GM12878 (cell line): ENCODE data around the gene CHST14. TPM values are rescaled to one million over a fixed set of nuclear protein-coding genes. Genes with fewer than 3 reads are reported as not detected.

Experiments
- ATAC-seq: fragments of 200-7000 bp; cut with Tn5 transposase; 3 replicates; pipeline ENCODE4 v1.9.1; 2020; ENCODE audit warnings: mild to moderate bottlenecking, moderate library complexity
- BruUV-seq: library from RNA; stranded (reverse); fragments of 400-500 nt; replicated peaks from 2 replicates; lab custom pipeline; 2021; lab: Mats Ljungman, UMichigan
- CTCF ChIA-PET: fragments of 300-600 bp; sonication (Branson Sonifier 250); formaldehyde crosslinking; extraction: SDS; loops from one replicate; lab custom pipeline; 2021; ENCODE audit warnings: inconsistent platforms; lab: Yijun Ruan, JAX
- POLR2A ChIA-PET: fragments of 350-600 bp; formaldehyde crosslinking; extraction: SDS; loops from one replicate; lab custom pipeline; 2021; ENCODE audit warnings: inconsistent platforms; lab: Charles Lee
- RAD21 ChIA-PET: fragments of 300-600 bp; sonication (Branson Sonifier 250); formaldehyde crosslinking; loops from one replicate; lab custom pipeline; 2023; ENCODE audit warnings: antibody characterized with exemption; ENCODE audit not compliant: unreplicated experiment; lab: Charles Lee
- SMC1A ChIA-PET: fragments of 300-600 bp; sonication (Branson Sonifier 250); formaldehyde crosslinking; loops from one replicate; lab custom pipeline; 2023; ENCODE audit not compliant: unreplicated experiment, uncharacterized antibody; lab: Charles Lee
- DNase-seq: peaks from one replicate; pipeline ENCODE4 v3.0.0-alpha.2; 2011; ENCODE audit warnings: low read depth, low spot score
- FAIRE-seq: peaks from 3 replicates; lab custom pipeline; 2011; peaks lifted over from hg19 to GRCh38; lab: Jason Lieb, UNC
- H2AFZ ChIP-seq: 2 replicates; pipeline ENCODE4 v1.6.0; 2011; ENCODE audit warnings: low read depth, low read length, control low read depth; ENCODE audit not compliant: control insufficient read depth
- H3K27ac ChIP-seq: 2 replicates; pipeline ENCODE4 v1.5.1; 2011; ENCODE audit warnings: control low read depth; ENCODE audit not compliant: control insufficient read depth, insufficient read depth
- H3K27me3 ChIP-seq, 2 experiments: replicated peaks in 1 of 2; 2 replicates each; pipeline versions ENCODE4 v1.6.0 to v1.6.1; 2011; ENCODE audit warnings: low read length in 1 of 2; ENCODE audit not compliant: control insufficient read depth in 2 of 2, insufficient read depth in 2 of 2
- H3K36me3 ChIP-seq, 2 experiments: 2 replicates each; pipeline ENCODE4 v1.5.1; 2011; ENCODE audit warnings: low read length in 1 of 2; ENCODE audit not compliant: control insufficient read depth in 2 of 2, insufficient read depth in 2 of 2
- H3K4me1 ChIP-seq: 2 replicates; pipeline ENCODE4 v1.6.1; 2011; ENCODE audit warnings: mild to moderate bottlenecking, low read length, moderate library complexity, mixed read lengths; ENCODE audit not compliant: control insufficient read depth, insufficient read depth
- H3K4me2 ChIP-seq: 2 replicates; pipeline ENCODE4 v1.6.0; 2011; ENCODE audit warnings: control low read depth; ENCODE audit not compliant: control insufficient read depth, insufficient read depth
- H3K4me3 ChIP-seq: fragments of 200-600 bp; sonication (generic); 2 replicates; pipeline ENCODE4 v1.5.1; 2016
- H3K79me2 ChIP-seq: 2 replicates; pipeline ENCODE4 v1.6.0; 2011; ENCODE audit warnings: low read length; ENCODE audit not compliant: control insufficient read depth, insufficient read depth
- H3K9ac ChIP-seq: 2 replicates; pipeline ENCODE4 v1.8.0; 2011; ENCODE audit warnings: low read length, control low read depth, mixed read lengths; ENCODE audit not compliant: control insufficient read depth, insufficient read depth
- H3K9me3 ChIP-seq: replicated peaks from 3 replicates; pipeline ENCODE4 v1.5.1; 2011; ENCODE audit warnings: mild to moderate bottlenecking, low read length; ENCODE audit not compliant: control insufficient read depth, insufficient read depth
- H4K20me1 ChIP-seq: 2 replicates; pipeline ENCODE4 v1.6.0; 2011; ENCODE audit not compliant: control insufficient read depth, insufficient read depth
- CREM ChIP-seq: IDR thresholded peaks from 2 replicates; pipeline ENCODE4 v1.6.1; 2014; ENCODE audit warnings: antibody characterized with exemption, low read depth
- E4F1 ChIP-seq: fragments of 450-650 bp; IDR thresholded peaks from 2 replicates; pipeline ENCODE4 v1.6.1; 2018; ENCODE audit warnings: borderline replicate concordance, mild to moderate bottlenecking; ENCODE audit not compliant: partially characterized antibody
- FOXK2 ChIP-seq: fragments of 450-650 bp; IDR thresholded peaks from 2 replicates; pipeline ENCODE4 v1.6.1; 2017; ENCODE audit warnings: mild to moderate bottlenecking, moderate library complexity
- HCFC1 ChIP-seq: fragments of 150-350 bp; IDR thresholded peaks from 2 replicates; pipeline ENCODE4 v1.6.1; 2014; ENCODE audit warnings: low read length
- HDGF ChIP-seq: fragments of 450-650 bp; IDR thresholded peaks from 2 replicates; pipeline ENCODE4 v1.6.1; 2016; ENCODE audit warnings: antibody characterized with exemption
- KLF5 ChIP-seq: fragments of 450-650 bp; IDR thresholded peaks from 2 replicates; pipeline ENCODE4 v1.6.1; 2014; ENCODE audit warnings: mild to moderate bottlenecking; ENCODE audit not compliant: partially characterized antibody
- NR2C2 ChIP-seq: IDR thresholded peaks from 2 replicates; pipeline ENCODE4 v1.6.1; 2011; ENCODE audit warnings: borderline replicate concordance, low read depth; ENCODE audit not compliant: control insufficient read depth, insufficient read length
- PAX8 ChIP-seq: fragments of 450-650 bp; IDR thresholded peaks from 2 replicates; pipeline ENCODE4 v1.6.1; 2017; ENCODE audit warnings: mild to moderate bottlenecking, moderate library complexity
- POLR2AphosphoS5 ChIP-seq: IDR thresholded peaks from 2 replicates; pipeline ENCODE4 v1.6.1; 2011; ENCODE audit warnings: mild to moderate bottlenecking, low read length, inconsistent platforms
- POU2F2 ChIP-seq: IDR thresholded peaks from 3 replicates; pipeline ENCODE4 v1.6.1; 2011; ENCODE audit warnings: low read depth, mild to moderate bottlenecking, low read length, borderline replicate concordance
- SIX5 ChIP-seq: IDR thresholded peaks from 2 replicates; pipeline ENCODE4 v1.6.1; 2011; ENCODE audit warnings: mild to moderate bottlenecking, low read depth, low read length, moderate library complexity; ENCODE audit not compliant: severe bottlenecking
- SMC3 ChIP-seq: IDR thresholded peaks from 2 replicates; pipeline ENCODE4 v1.6.1; 2011; ENCODE audit warnings: low read length, improper control_type of control experiment, borderline replicate concordance
- STAT3 ChIP-seq: IDR thresholded peaks from 2 replicates; pipeline ENCODE4 v1.6.1; 2011; ENCODE audit warnings: low read depth, low read length, improper control_type of control experiment
- TCF12 ChIP-seq: IDR thresholded peaks from 2 replicates; pipeline ENCODE4 v1.6.1; 2011; ENCODE audit warnings: low read depth, mild to moderate bottlenecking, low read length
- YBX1 ChIP-seq: fragments of 450-650 bp; IDR thresholded peaks from 2 replicates; pipeline ENCODE4 v1.6.1; 2016; ENCODE audit warnings: antibody characterized with exemption
- ZNF217 ChIP-seq: fragments of 450-650 bp; IDR thresholded peaks from 2 replicates; pipeline ENCODE4 v1.6.1; 2017; ENCODE audit warnings: antibody characterized with exemption, mild to moderate bottlenecking
- WGBS: methylation state at CpG from one replicate; pipeline ENCODE4 v1.1.6; 2016; ENCODE audit warnings: low lambda C conversion rate; ENCODE audit not compliant: insufficient replicate concordance, insufficient coverage; ENCODE audit errors: missing lambda C conversion rate; 5-methylcytosine and 5-hydroxymethylcytosine counted together
- in situ Hi-C: fragments of 300-500 bp; cut with MboI; formaldehyde crosslinking; loops from 9 replicates; pipeline ENCODE4 v1.14.3; 2018; ENCODE audit warnings: mixed read lengths
- intact Hi-C: fragments of 100-400 bp; cut with micrococcal nuclease; formaldehyde crosslinking; loops from one replicate; pipeline ENCODE4 v1.14.2; 2022; ENCODE audit not compliant: unreplicated experiment
- polyA plus RNA-seq, 11 experiments: library from polyadenylated mRNA; depleted of rRNA in 4 of 11; unstranded in 6 of 11; stranded (reverse) in 5 of 11; fragments of >200 nt; fragmentation: Nextera tagmentation in 4 of 11; fragmentation: Illumina TruSeq in 1 of 11; extraction: Ambion mirVana in 4 of 11; extraction: Trizol in 1 of 11; gene quantifications; 1 replicate in 1 of 11; 2 replicates in 10 of 11; pipeline versions ENCODE4 v1.2.1 to v1.2.3, GENCODE V29; 2011 to 2016; ENCODE audit warnings: inconsistent platforms in 2 of 11, missing spikeins in 2 of 11, low read depth in 1 of 11
- total RNA-seq, 4 experiments: library from RNA; depleted of rRNA in 3 of 4; stranded (reverse); fragments of >200 nt in 3 of 4; fragmentation: Illumina TruSeq in 1 of 4; extraction: Trizol in 1 of 4; gene quantifications; 2 replicates each; pipeline versions ENCODE4 v1.2.1 to v1.2.3, GENCODE V29; 2013 to 2021
- TF ChIP-seq, protein P1 (sequence below): fragments of 450-650 bp; IDR thresholded peaks from 2 replicates; pipeline ENCODE4 v1.6.1; 2016; ENCODE audit warnings: mild to moderate bottlenecking
- TF ChIP-seq, protein P2 (sequence below): IDR thresholded peaks from 2 replicates; pipeline ENCODE4 v1.6.1; 2012; ENCODE audit warnings: low read depth, low read length, improper control_type of control experiment
- TF ChIP-seq, protein P3 (sequence below): fragments of 150-350 bp; IDR thresholded peaks from 2 replicates; pipeline ENCODE4 v1.6.1; 2016; ENCODE audit warnings: low read depth, low read length

The CHST14 gene
- total and polyA plus RNA-seq, 10 of the 15 experiments (the other 5 are each of a cell fraction or from before 2014, with no cell fraction given): 1.3 to 12.8 (median 6.2) TPM

DNA sequence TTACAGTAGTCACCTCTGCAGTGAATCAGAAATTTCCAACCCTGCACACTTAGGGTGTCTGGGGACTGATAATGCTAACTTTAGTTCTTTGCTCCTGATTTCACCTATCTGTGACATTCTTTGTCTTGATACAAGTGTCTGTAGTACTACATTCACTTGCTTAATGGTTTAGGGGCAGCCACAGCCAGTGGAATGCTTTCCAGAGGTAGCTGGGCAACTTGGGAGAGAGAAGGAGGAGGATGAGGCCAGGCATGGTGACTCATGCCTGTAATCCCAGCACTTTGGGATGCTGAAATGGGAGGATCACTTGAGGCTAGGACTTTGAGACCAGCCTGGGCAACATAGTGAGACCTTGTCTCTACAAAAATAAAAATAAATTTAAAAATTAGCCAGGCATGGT lies 21.5 kb upstream of the CHST14 start (continued):
- TF ChIP-seq, protein P1, sequence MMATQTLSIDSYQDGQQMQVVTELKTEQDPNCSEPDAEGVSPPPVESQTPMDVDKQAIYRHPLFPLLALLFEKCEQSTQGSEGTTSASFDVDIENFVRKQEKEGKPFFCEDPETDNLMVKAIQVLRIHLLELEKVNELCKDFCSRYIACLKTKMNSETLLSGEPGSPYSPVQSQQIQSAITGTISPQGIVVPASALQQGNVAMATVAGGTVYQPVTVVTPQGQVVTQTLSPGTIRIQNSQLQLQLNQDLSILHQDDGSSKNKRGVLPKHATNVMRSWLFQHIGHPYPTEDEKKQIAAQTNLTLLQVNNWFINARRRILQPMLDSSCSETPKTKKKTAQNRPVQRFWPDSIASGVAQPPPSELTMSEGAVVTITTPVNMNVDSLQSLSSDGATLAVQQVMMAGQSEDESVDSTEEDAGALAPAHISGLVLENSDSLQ: no peak
- TF ChIP-seq TCF12 (no peak), SIX5 (no peak), HCFC1 (no peak), NR2C2 (no peak), KLF5 (no peak), HDGF (no peak), CREM (no peak), POLR2AphosphoS5 (no peak), ZNF217 (no peak)
- TF ChIP-seq, protein P2, sequence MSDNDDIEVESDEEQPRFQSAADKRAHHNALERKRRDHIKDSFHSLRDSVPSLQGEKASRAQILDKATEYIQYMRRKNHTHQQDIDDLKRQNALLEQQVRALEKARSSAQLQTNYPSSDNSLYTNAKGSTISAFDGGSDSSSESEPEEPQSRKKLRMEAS: no peak

DNA sequence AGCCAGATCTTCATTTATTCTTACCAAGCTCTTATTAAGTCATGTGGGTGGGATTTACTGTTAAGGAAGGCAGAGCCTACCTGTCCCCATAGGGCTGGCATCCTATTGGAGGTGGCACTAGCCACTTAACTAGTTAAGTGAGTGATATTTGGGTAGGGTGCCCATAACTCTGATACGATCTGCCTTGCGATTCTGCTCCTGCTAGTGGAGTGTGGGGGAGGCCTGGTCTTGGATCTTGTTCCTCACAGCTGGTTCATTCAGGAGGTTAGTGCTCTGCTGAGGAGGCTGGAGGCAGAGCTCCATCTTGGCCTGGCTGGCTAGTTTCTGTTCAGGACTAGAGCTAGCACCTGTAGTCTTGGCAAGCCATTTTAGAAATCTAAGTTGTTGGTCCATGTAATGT lies 20.7 kb upstream of the CHST14 start:
- Histone ChIP-seq H3K27ac (no peak overlapping the region), H3K27me3 (no peaks in the 10 kb centered on the region), H3K79me2 (peaks cover 42% of the 10 kb centered on the region), H2AFZ (no peak overlapping the region), H4K20me1 (no peaks in the 10 kb centered on the region; the same call in 1 of the 2 replicates), H3K4me2 (no peak overlapping the region), H3K36me3 (peaks cover 0 to 4% of the 10 kb centered on the region in 2 experiments; a peak in 1 of 4 replicates), H3K9ac (no peak overlapping the region), H3K9me3 (no peaks in the 10 kb centered on the region), H3K4me3 (no peak overlapping the region), H3K4me1 (peaks cover 37% of the 10 kb centered on the region)
- in situ Hi-C loops (no loop called here), intact Hi-C loops (no loop called here)
- WGBS: 97% methylated on average over 2 of the region's 2 CpGs
- no peak for FAIRE-seq
- BruUV-seq: no TSS peak
- RAD21 ChIA-PET: interaction anchor here (2.2 kb wide), 1 partner anchor 8 kb away, joined by 9 read pairs; no protein-coding TSS in a partner anchor
- SMC1A ChIA-PET: interaction anchor here (1.0 to 1.4 kb wide), 3 partner anchors 9 to 58 kb away, joined by 3 to 5 read pairs (median 4); partner anchors contain the start of gene BAHD1
- DNase-seq: no peak
- CTCF ChIA-PET: interaction anchor here (1.1 to 2.9 kb wide), 2 partner anchors 8 to 19 kb away, joined by 3 to 12 read pairs; no protein-coding TSS in a partner anchor
- no peak for ATAC-seq
- POLR2A ChIA-PET: interaction anchor here (1.0 to 1.5 kb wide), 3 partner anchors 15 to 44 kb away, joined by 3 to 4 read pairs (median 3); partner anchors contain the start of gene IVD
- TF ChIP-seq CREM: no peak
- TF ChIP-seq STAT3: no peak
- no peak for TF ChIP-seq POU2F2
- no peak for TF ChIP-seq SMC3
- no peak for TF ChIP-seq YBX1
- TF ChIP-seq, protein P3, sequence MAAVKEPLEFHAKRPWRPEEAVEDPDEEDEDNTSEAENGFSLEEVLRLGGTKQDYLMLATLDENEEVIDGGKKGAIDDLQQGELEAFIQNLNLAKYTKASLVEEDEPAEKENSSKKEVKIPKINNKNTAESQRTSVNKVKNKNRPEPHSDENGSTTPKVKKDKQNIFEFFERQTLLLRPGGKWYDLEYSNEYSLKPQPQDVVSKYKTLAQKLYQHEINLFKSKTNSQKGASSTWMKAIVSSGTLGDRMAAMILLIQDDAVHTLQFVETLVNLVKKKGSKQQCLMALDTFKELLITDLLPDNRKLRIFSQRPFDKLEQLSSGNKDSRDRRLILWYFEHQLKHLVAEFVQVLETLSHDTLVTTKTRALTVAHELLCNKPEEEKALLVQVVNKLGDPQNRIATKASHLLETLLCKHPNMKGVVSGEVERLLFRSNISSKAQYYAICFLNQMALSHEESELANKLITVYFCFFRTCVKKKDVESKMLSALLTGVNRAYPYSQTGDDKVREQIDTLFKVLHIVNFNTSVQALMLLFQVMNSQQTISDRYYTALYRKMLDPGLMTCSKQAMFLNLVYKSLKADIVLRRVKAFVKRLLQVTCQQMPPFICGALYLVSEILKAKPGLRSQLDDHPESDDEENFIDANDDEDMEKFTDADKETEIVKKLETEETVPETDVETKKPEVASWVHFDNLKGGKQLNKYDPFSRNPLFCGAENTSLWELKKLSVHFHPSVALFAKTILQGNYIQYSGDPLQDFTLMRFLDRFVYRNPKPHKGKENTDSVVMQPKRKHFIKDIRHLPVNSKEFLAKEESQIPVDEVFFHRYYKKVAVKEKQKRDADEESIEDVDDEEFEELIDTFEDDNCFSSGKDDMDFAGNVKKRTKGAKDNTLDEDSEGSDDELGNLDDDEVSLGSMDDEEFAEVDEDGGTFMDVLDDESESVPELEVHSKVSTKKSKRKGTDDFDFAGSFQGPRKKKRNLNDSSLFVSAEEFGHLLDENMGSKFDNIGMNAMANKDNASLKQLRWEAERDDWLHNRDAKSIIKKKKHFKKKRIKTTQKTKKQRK: no peak
- no peak for TF ChIP-seq FOXK2
- no peak for TF ChIP-seq E4F1
- no peak for TF ChIP-seq PAX8
